GM12878 (cell line): ENCODE data around the gene FKBP9. TPM values are rescaled to one million over a fixed set of nuclear protein-coding genes. Genes with fewer than 3 reads are reported as not detected.
"Not testable (repeated sequence)": the region's sequence is repeated elsewhere in the genome, so short reads cannot be mapped to it uniquely, and the experiment has no call there.

Experiments used
- ATAC-seq: fragments of 200-7000 bp; cut with Tn5 transposase; 3 replicates; pipeline ENCODE4 v1.9.1; 2020; ENCODE audit warnings: mild to moderate bottlenecking, moderate library complexity
- BruUV-seq: library from RNA; stranded (reverse); fragments of 400-500 nt; replicated peaks from 2 replicates; lab custom pipeline; 2021; lab: Mats Ljungman, UMichigan
- CTCF ChIA-PET: fragments of 300-600 bp; sonication (Branson Sonifier 250); formaldehyde crosslinking; extraction: SDS; loops from one replicate; lab custom pipeline; 2021; ENCODE audit warnings: inconsistent platforms; lab: Yijun Ruan, JAX
- POLR2A ChIA-PET: fragments of 350-600 bp; formaldehyde crosslinking; extraction: SDS; loops from one replicate; lab custom pipeline; 2021; ENCODE audit warnings: inconsistent platforms; lab: Charles Lee
- RAD21 ChIA-PET: fragments of 300-600 bp; sonication (Branson Sonifier 250); formaldehyde crosslinking; loops from one replicate; lab custom pipeline; 2023; ENCODE audit warnings: antibody characterized with exemption; ENCODE audit not compliant: unreplicated experiment; lab: Charles Lee
- SMC1A ChIA-PET: fragments of 300-600 bp; sonication (Branson Sonifier 250); formaldehyde crosslinking; loops from one replicate; lab custom pipeline; 2023; ENCODE audit not compliant: unreplicated experiment, uncharacterized antibody; lab: Charles Lee
- DNase-seq: peaks from one replicate; pipeline ENCODE4 v3.0.0-alpha.2; 2011; ENCODE audit warnings: low read depth, low spot score
- FAIRE-seq: peaks from 3 replicates; lab custom pipeline; 2011; peaks lifted over from hg19 to GRCh38; lab: Jason Lieb, UNC
- H2AFZ ChIP-seq: 2 replicates; pipeline ENCODE4 v1.6.0; 2011; ENCODE audit warnings: low read depth, low read length, control low read depth; ENCODE audit not compliant: control insufficient read depth
- H3K27ac ChIP-seq: 2 replicates; pipeline ENCODE4 v1.5.1; 2011; ENCODE audit warnings: control low read depth; ENCODE audit not compliant: control insufficient read depth, insufficient read depth
- H3K27me3 ChIP-seq, 2 experiments: replicated peaks in 1 of 2; 2 replicates each; pipeline versions ENCODE4 v1.6.0 to v1.6.1; 2011; ENCODE audit warnings: low read length in 1 of 2; ENCODE audit not compliant: control insufficient read depth in 2 of 2, insufficient read depth in 2 of 2
- H3K36me3 ChIP-seq, 2 experiments: 2 replicates each; pipeline ENCODE4 v1.5.1; 2011; ENCODE audit warnings: low read length in 1 of 2; ENCODE audit not compliant: control insufficient read depth in 2 of 2, insufficient read depth in 2 of 2
- H3K4me1 ChIP-seq: 2 replicates; pipeline ENCODE4 v1.6.1; 2011; ENCODE audit warnings: mild to moderate bottlenecking, low read length, moderate library complexity, mixed read lengths; ENCODE audit not compliant: control insufficient read depth, insufficient read depth
- H3K4me2 ChIP-seq: 2 replicates; pipeline ENCODE4 v1.6.0; 2011; ENCODE audit warnings: control low read depth; ENCODE audit not compliant: control insufficient read depth, insufficient read depth
- H3K4me3 ChIP-seq: fragments of 200-600 bp; sonication (generic); 2 replicates; pipeline ENCODE4 v1.5.1; 2016
- H3K79me2 ChIP-seq: 2 replicates; pipeline ENCODE4 v1.6.0; 2011; ENCODE audit warnings: low read length; ENCODE audit not compliant: control insufficient read depth, insufficient read depth
- H3K9ac ChIP-seq: 2 replicates; pipeline ENCODE4 v1.8.0; 2011; ENCODE audit warnings: low read length, control low read depth, mixed read lengths; ENCODE audit not compliant: control insufficient read depth, insufficient read depth
- H3K9me3 ChIP-seq: replicated peaks from 3 replicates; pipeline ENCODE4 v1.5.1; 2011; ENCODE audit warnings: mild to moderate bottlenecking, low read length; ENCODE audit not compliant: control insufficient read depth, insufficient read depth
- H4K20me1 ChIP-seq: 2 replicates; pipeline ENCODE4 v1.6.0; 2011; ENCODE audit not compliant: control insufficient read depth, insufficient read depth
- SPI1 ChIP-seq: IDR thresholded peaks from 2 replicates; pipeline ENCODE4 v1.6.1; 2011; ENCODE audit warnings: low read depth, mild to moderate bottlenecking, low read length, moderate library complexity, borderline replicate concordance; ENCODE audit not compliant: insufficient read depth
- WGBS: methylation state at CpG from one replicate; pipeline ENCODE4 v1.1.6; 2016; ENCODE audit warnings: low lambda C conversion rate; ENCODE audit not compliant: insufficient replicate concordance, insufficient coverage; ENCODE audit errors: missing lambda C conversion rate; 5-methylcytosine and 5-hydroxymethylcytosine counted together
- in situ Hi-C: fragments of 300-500 bp; cut with MboI; formaldehyde crosslinking; loops from 9 replicates; pipeline ENCODE4 v1.14.3; 2018; ENCODE audit warnings: mixed read lengths
- intact Hi-C: fragments of 100-400 bp; cut with micrococcal nuclease; formaldehyde crosslinking; loops from one replicate; pipeline ENCODE4 v1.14.2; 2022; ENCODE audit not compliant: unreplicated experiment
- polyA plus RNA-seq, 11 experiments: library from polyadenylated mRNA; depleted of rRNA in 4 of 11; unstranded in 6 of 11; stranded (reverse) in 5 of 11; fragments of >200 nt; fragmentation: Nextera tagmentation in 4 of 11; fragmentation: Illumina TruSeq in 1 of 11; extraction: Ambion mirVana in 4 of 11; extraction: Trizol in 1 of 11; gene quantifications; 1 replicate in 1 of 11; 2 replicates in 10 of 11; pipeline versions ENCODE4 v1.2.1 to v1.2.3, GENCODE V29; 2011 to 2016; ENCODE audit warnings: inconsistent platforms in 2 of 11, missing spikeins in 2 of 11, low read depth in 1 of 11
- total RNA-seq, 4 experiments: library from RNA; depleted of rRNA in 3 of 4; stranded (reverse); fragments of >200 nt in 3 of 4; fragmentation: Illumina TruSeq in 1 of 4; extraction: Trizol in 1 of 4; gene quantifications; 2 replicates each; pipeline versions ENCODE4 v1.2.1 to v1.2.3, GENCODE V29; 2013 to 2021
- TF ChIP-seq, protein P1 (sequence below): IDR thresholded peaks from 2 replicates; pipeline ENCODE4 v1.6.1; 2012; ENCODE audit warnings: low read length, inconsistent platforms

Gene FKBP9
- total and polyA plus RNA-seq, 10 of the 15 experiments (the other 5 are each of a cell fraction or from before 2014, with no cell fraction given) = 0.04 to 6.6 (median 2.6) TPM

- H3K4me2 ChIP-seq, POLR2A ChIA-PET: not testable (repeated sequence)
Observed at GRCh38 chr7:32916994-32917393, 40.2 kb upstream of the FKBP9 start.

DNA sequence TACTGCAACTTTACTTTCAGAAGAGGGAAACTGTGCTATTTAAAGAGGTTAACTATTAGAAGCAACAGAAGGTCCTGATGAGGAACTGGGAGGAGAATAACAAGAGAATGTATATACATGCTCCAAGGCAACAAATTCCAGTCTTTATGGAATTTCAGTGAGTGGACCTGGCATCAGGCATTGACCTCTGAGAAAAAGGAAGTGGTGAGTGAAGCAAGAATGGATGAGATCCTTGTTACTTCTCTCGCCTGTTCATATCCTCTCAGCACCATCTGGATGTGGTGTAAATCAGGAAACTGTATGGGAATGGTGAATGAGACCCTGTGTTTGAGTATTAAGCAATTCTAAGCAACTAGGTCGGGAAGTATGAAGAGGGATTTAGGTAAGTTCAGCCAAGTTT is 35.3 kb upstream of the FKBP9 start:
- ChIA-PET SMC1A (no interaction called here), POLR2A (no interaction called here), RAD21 (no interaction called here), CTCF (no interaction called here)
- Histone ChIP-seq H3K4me1 (no peaks in the 10 kb centered on the region), H3K27me3 (no peaks in the 10 kb centered on the region), H3K4me2 (no peak overlapping the region), H3K9me3 (no peaks in the 10 kb centered on the region), H2AFZ (no peak overlapping the region), H3K4me3 (no peak overlapping the region), H3K9ac (no peak overlapping the region), H4K20me1 (no peaks in the 10 kb centered on the region), H3K79me2 (no peaks in the 10 kb centered on the region), H3K27ac (no peak overlapping the region), H3K36me3 (no peaks in the 10 kb centered on the region)
- in situ Hi-C loops (no loop called here), intact Hi-C loops (no loop called here)
- WGBS = 93% methylated on average over 2 of the region's 2 CpGs
- no TSS peak for BruUV-seq
- ATAC-seq = no peak
- FAIRE-seq = no peak
- 0 out of 2 replicates have a peak, but pooled peaks have one; percentile 21 for TF ChIP-seq SPI1
- TF ChIP-seq, protein P1, sequence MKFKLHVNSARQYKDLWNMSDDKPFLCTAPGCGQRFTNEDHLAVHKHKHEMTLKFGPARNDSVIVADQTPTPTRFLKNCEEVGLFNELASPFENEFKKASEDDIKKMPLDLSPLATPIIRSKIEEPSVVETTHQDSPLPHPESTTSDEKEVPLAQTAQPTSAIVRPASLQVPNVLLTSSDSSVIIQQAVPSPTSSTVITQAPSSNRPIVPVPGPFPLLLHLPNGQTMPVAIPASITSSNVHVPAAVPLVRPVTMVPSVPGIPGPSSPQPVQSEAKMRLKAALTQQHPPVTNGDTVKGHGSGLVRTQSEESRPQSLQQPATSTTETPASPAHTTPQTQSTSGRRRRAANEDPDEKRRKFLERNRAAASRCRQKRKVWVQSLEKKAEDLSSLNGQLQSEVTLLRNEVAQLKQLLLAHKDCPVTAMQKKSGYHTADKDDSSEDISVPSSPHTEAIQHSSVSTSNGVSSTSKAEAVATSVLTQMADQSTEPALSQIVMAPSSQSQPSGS = no peak
- no peak for DNase-seq

More at GRCh38 chr7:32916994-32917393, 40.2 kb upstream of the FKBP9 start:
- intact Hi-C loops, H3K27me3 ChIP-seq, in situ Hi-C loops, H3K27ac ChIP-seq, H3K4me3 ChIP-seq, BruUV-seq, H3K79me2 ChIP-seq, H3K4me1 ChIP-seq, SMC1A ChIA-PET, CTCF ChIA-PET, H3K36me3 ChIP-seq, ATAC-seq, DNase-seq, H3K9me3 ChIP-seq, H2AFZ ChIP-seq, H4K20me1 ChIP-seq, H3K9ac ChIP-seq, RAD21 ChIA-PET: not testable (repeated sequence)
- WGBS = 87% methylated on average over 3 of the region's 7 CpGs
- FAIRE-seq = peak; percentile 75
